Panc1 (cell line): ENCODE data around the gene IFI6. TPM values are rescaled to one million over a fixed set of nuclear protein-coding genes. Genes with fewer than 3 reads are reported as not detected.

ENCODE experiments used
- ATAC-seq: fragments of 200-7000 bp; cut with Tn5 transposase; 2 replicates; pipeline ENCODE4 v1.9.1; 2020; ENCODE audit warnings: mild to moderate bottlenecking, moderate library complexity
- Bru-seq: library from RNA; stranded (reverse); fragments of 400-500 nt; gene quantifications from one replicate; lab custom pipeline; 2021; lab: Mats Ljungman, UMichigan
- BruChase-seq, 2 experiments: library from RNA; stranded (reverse); fragments of 400-500 nt; gene quantifications; one replicate each; lab custom pipeline; 2021; lab: Mats Ljungman, UMichigan
- BruUV-seq: library from RNA; stranded (reverse); fragments of 400-500 nt; replicated peaks from 2 replicates; lab custom pipeline; 2021; lab: Mats Ljungman, UMichigan
- CTCF ChIA-PET: fragments of 300-600 bp; sonication (Branson Sonifier 250); formaldehyde crosslinking; loops from one replicate; lab custom pipeline; 2022; ENCODE audit warnings: antibody characterized with exemption; lab: Charles Lee
- POLR2A ChIA-PET: fragments of 300-600 bp; sonication (Branson Sonifier 250); formaldehyde crosslinking; loops from one replicate; lab custom pipeline; 2022; ENCODE audit warnings: antibody characterized with exemption; lab: Charles Lee
- DNase-seq: peaks from one replicate; pipeline ENCODE4 v3.0.0-alpha.2; 2010; ENCODE audit warnings: low read depth, low spot score
- H3K27ac ChIP-seq: 2 replicates; pipeline ENCODE4 v1.5.1; 2011; ENCODE audit warnings: mild to moderate bottlenecking, low read length, inconsistent platforms
- H3K27me3 ChIP-seq: fragments of 200-500 bp; sonication (Bioruptor generic); 2 replicates; pipeline ENCODE4 v1.6.0; 2014; ENCODE audit warnings: low read length, inconsistent platforms; ENCODE audit not compliant: control insufficient read depth, insufficient read depth
- H3K36me3 ChIP-seq: fragments of 200-500 bp; sonication (Bioruptor generic); 2 replicates; pipeline ENCODE4 v1.5.1; 2014; ENCODE audit warnings: inconsistent platforms, mild to moderate bottlenecking, low read length, moderate library complexity; ENCODE audit not compliant: control insufficient read depth, insufficient read depth
- H3K4me1 ChIP-seq: 2 replicates; pipeline ENCODE4 v1.5.1; 2011; ENCODE audit warnings: inconsistent platforms, mild to moderate bottlenecking, low read length, moderate library complexity; ENCODE audit not compliant: control insufficient read depth, insufficient read depth
- H3K4me3 ChIP-seq, 2 experiments: 2 replicates each; pipeline ENCODE4 v1.5.1; 2011 to 2012; ENCODE audit warnings: low read depth in 2 of 2, low read length in 2 of 2, mild to moderate bottlenecking in 2 of 2, inconsistent platforms in 1 of 2, moderate library complexity in 1 of 2
- H3K9me3 ChIP-seq: fragments of 200-500 bp; sonication (Bioruptor generic); 2 replicates; pipeline ENCODE4 v1.5.1; 2014; ENCODE audit warnings: low read depth, mild to moderate bottlenecking, inconsistent platforms, low read length, moderate library complexity; ENCODE audit not compliant: control insufficient read depth, insufficient read depth
- POLR2AphosphoS5 ChIP-seq: IDR thresholded peaks from 2 replicates; pipeline ENCODE4 v1.6.1; 2012; ENCODE audit warnings: mild to moderate bottlenecking, low read depth, low read length, moderate library complexity
- SIN3A ChIP-seq: IDR thresholded peaks from 2 replicates; pipeline ENCODE4 v1.6.1; 2012; ENCODE audit warnings: low read depth, mild to moderate bottlenecking, low read length, moderate library complexity, borderline replicate concordance; ENCODE audit not compliant: insufficient read depth
- TCF7L2 ChIP-seq: IDR thresholded peaks from 2 replicates; pipeline ENCODE4 v1.6.1; 2011; ENCODE audit warnings: mild to moderate bottlenecking, low read depth, low read length, inconsistent platforms
- in situ Hi-C: cut with HindIII; loops from 2 replicates; pipeline ENCODE4 v1.10.0; 2016; ENCODE audit warnings: low sequenced_read_pairs, low pct_unique_long_range_greater_than_20kb
- intact Hi-C: fragments of 100-400 bp; cut with micrococcal nuclease; formaldehyde crosslinking; loops from one replicate; pipeline ENCODE4 v1.10.0; 2022; ENCODE audit not compliant: unreplicated experiment
- long read RNA-seq: library from polyadenylated mRNA; unstranded; transcript quantifications from one replicate; pipeline ENCODE4 v2.0.0, GENCODE V29; 2021; ENCODE audit not compliant: unreplicated experiment
- polyA plus RNA-seq: library from polyadenylated mRNA; unstranded; fragments of >200 nt; gene quantifications from one replicate; pipeline ENCODE4 v1.2.1, GENCODE V29; 2012; ENCODE audit warnings: missing spikeins; ENCODE audit not compliant: insufficient read length
- total RNA-seq: library from RNA; stranded (reverse); gene quantifications from one replicate; pipeline ENCODE4 v1.2.1, GENCODE V29; 2021; ENCODE audit not compliant: unreplicated experiment
- TF ChIP-seq, protein P1 (sequence below), 2 experiments: IDR thresholded peaks; 2 replicates each; pipeline ENCODE4 v1.6.1; 2011 to 2012; ENCODE audit warnings: low read depth in 2 of 2, control low read depth in 1 of 2, low read length in 1 of 2, mild to moderate bottlenecking in 1 of 2, moderate library complexity in 1 of 2; ENCODE audit not compliant: insufficient read depth in 1 of 2
- TF ChIP-seq, protein P2 (sequence below): fragments of 450-650 bp; IDR thresholded peaks from 2 replicates; pipeline ENCODE4 v1.5.1; 2017; ENCODE audit warnings: mild to moderate bottlenecking

IFI6 gene, protein sequence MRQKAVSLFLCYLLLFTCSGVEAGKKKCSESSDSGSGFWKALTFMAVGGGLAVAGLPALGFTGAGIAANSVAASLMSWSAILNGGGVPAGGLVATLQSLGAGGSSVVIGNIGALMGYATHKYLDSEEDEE
- total RNA-seq: 39.1 TPM
- 42.2 TPM for polyA plus RNA-seq
- Bru-seq, nascent RNA: percentile 53 among the genes with signal in this experiment
- BruChase-seq, experiment 1, labeled RNA remaining after a 2-hour chase: percentile 55 among the genes with signal in this experiment
- percentile 57 among the genes with signal in this experiment for BruChase-seq, experiment 2, labeled RNA remaining after a 6-hour chase
- long read RNA-seq, transcript IFI6-202 (5 exons, 841 nt): major isoform, 18 of 22 reads
- long read RNA-seq, partial matches to known transcripts: 0 of 22 reads
- long read RNA-seq, other reads (novel, unspliced or antisense): 0 of 22 reads

DNA sequence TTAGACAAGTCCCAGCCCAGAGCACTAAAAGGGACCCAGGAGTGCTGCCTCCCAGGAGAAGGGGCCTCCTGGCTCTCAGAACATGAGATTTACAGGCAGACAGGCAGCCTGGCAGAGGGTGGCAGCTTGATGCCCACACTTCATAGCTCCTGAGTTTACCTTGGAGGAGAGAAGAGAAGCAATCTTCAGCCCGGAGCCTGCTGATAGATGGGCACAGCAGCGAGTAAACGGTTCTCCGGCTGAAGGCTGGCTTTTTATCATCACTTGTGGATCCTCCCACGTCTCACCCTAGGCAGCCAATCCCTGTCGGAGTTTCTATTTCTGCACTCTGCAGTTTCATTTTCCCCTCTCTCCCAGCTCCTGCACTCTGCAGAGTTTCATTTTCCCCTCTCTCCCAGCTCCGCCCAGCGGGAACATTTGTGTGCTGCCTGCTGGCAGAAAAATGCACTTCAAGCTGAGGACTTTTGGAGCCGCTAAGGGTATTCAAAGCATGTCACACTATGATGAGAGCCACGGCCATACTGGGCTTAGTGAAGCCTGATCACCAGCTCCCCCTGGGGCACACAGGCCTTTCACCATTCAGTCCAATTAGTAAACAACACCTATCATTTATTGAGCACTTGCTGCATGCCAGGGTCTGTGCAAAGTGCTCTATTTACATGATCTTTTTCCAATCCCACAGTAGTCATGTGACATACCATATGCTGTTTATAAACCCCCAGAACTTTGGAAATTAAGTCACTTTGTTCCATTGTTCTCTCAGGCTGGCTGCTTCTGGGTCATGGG lies at the start of gene IFI6:
Gene IFI6, minus strand, starts transcription at position 229 of the 786 bp plus-strand sequence. CDS start 2,878 bp downstream, outside the sequence.
- Histone ChIP-seq H3K27ac (peak within 1 kb of the TSS; percentile 73), H3K4me3 (peak within 1 kb of the TSS; percentile 50 to 73), H3K9me3 (no peaks in the 10 kb centered on the region), H3K36me3 (no peaks in the 10 kb centered on the region), H3K27me3 (no peaks in the 10 kb centered on the region), H3K4me1 (peaks cover 7% of the 10 kb centered on the region; the same call in 1 of the 2 replicates)
- intact Hi-C loops (loop anchor here (1.0 kb wide), 1 partner anchor 53 kb away; the partner anchor contains the start of gene FAM76A), in situ Hi-C loops (no loop called here)
- peak; percentile 97 for ATAC-seq
- 0 out of 2 replicates have a peak, but pooled peaks have one; percentile 60 for TF ChIP-seq TCF7L2
- TF ChIP-seq, protein P1, sequence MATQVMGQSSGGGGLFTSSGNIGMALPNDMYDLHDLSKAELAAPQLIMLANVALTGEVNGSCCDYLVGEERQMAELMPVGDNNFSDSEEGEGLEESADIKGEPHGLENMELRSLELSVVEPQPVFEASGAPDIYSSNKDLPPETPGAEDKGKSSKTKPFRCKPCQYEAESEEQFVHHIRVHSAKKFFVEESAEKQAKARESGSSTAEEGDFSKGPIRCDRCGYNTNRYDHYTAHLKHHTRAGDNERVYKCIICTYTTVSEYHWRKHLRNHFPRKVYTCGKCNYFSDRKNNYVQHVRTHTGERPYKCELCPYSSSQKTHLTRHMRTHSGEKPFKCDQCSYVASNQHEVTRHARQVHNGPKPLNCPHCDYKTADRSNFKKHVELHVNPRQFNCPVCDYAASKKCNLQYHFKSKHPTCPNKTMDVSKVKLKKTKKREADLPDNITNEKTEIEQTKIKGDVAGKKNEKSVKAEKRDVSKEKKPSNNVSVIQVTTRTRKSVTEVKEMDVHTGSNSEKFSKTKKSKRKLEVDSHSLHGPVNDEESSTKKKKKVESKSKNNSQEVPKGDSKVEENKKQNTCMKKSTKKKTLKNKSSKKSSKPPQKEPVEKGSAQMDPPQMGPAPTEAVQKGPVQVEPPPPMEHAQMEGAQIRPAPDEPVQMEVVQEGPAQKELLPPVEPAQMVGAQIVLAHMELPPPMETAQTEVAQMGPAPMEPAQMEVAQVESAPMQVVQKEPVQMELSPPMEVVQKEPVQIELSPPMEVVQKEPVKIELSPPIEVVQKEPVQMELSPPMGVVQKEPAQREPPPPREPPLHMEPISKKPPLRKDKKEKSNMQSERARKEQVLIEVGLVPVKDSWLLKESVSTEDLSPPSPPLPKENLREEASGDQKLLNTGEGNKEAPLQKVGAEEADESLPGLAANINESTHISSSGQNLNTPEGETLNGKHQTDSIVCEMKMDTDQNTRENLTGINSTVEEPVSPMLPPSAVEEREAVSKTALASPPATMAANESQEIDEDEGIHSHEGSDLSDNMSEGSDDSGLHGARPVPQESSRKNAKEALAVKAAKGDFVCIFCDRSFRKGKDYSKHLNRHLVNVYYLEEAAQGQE (IDR thresholded peaks at IDR 0.05; ENCODE audit: insufficient read depth in 1 of 2, low read depth in 2 of 2, low read length in 1 of 2): no peak
- peak; percentile 75; the same call in 1 of the 2 replicates for TF ChIP-seq POLR2AphosphoS5
- TF ChIP-seq, protein P2, sequence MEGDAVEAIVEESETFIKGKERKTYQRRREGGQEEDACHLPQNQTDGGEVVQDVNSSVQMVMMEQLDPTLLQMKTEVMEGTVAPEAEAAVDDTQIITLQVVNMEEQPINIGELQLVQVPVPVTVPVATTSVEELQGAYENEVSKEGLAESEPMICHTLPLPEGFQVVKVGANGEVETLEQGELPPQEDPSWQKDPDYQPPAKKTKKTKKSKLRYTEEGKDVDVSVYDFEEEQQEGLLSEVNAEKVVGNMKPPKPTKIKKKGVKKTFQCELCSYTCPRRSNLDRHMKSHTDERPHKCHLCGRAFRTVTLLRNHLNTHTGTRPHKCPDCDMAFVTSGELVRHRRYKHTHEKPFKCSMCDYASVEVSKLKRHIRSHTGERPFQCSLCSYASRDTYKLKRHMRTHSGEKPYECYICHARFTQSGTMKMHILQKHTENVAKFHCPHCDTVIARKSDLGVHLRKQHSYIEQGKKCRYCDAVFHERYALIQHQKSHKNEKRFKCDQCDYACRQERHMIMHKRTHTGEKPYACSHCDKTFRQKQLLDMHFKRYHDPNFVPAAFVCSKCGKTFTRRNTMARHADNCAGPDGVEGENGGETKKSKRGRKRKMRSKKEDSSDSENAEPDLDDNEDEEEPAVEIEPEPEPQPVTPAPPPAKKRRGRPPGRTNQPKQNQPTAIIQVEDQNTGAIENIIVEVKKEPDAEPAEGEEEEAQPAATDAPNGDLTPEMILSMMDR: peak; percentile 52
- no peak for TF ChIP-seq SIN3A
- POLR2A ChIA-PET: interaction anchor here (0.5 to 0.6 kb wide), 4 partner anchors 100 to 693 kb away, joined by 6 to 9 read pairs (median 8); no protein-coding TSS in a partner anchor
- DNase-seq: peak; percentile 85
- CTCF ChIA-PET: interaction anchor here (0.6 to 1.1 kb wide), 3 partner anchors 44 to 696 kb away, joined by 3 to 10 read pairs (median 4); partner anchors contain the start of gene FAM76A
- BruUV-seq: no TSS peak
